HepG2 (cell line): ENCODE data around the gene TMEM107. TPM values are rescaled to one million over a fixed set of nuclear protein-coding genes. Genes with fewer than 3 reads are reported as not detected.

Source experiments
- AHDC1 ChIP-seq: sonication (generic); formaldehyde crosslinking; IDR thresholded peaks from 2 replicates; pipeline ENCODE4 v1.5.1; 2020; ENCODE audit warnings: mild to moderate bottlenecking, missing genetic modification reagents, borderline replicate concordance
- AKAP8 ChIP-seq: sonication (generic); formaldehyde crosslinking; IDR thresholded peaks from 2 replicates; pipeline ENCODE4 v1.5.1; 2020; ENCODE audit warnings: mild to moderate bottlenecking, missing genetic modification reagents
- FLYWCH1 ChIP-seq: sonication (generic); formaldehyde crosslinking; IDR thresholded peaks from 2 replicates; pipeline ENCODE4 v1.8.1; 2023; ENCODE audit warnings: mild to moderate bottlenecking, missing genetic modification reagents
- HDAC1 ChIP-seq: sonication (generic); formaldehyde crosslinking; IDR thresholded peaks from 2 replicates; pipeline ENCODE4 v1.5.1; 2020; ENCODE audit warnings: mild to moderate bottlenecking, missing genetic modification reagents
- IKZF5 ChIP-seq: IDR thresholded peaks from 2 replicates; pipeline ENCODE4 v1.6.1; 2018; ENCODE audit warnings: missing genetic modification reagents, mild to moderate bottlenecking, missing compliant biosample characterization
- TCF7 ChIP-seq: sonication (generic); IDR thresholded peaks from 2 replicates; pipeline ENCODE4 v1.6.1; 2016; ENCODE audit warnings: antibody characterized with exemption, low read depth
- ZNF230 ChIP-seq: sonication (generic); formaldehyde crosslinking; IDR thresholded peaks from 2 replicates; pipeline ENCODE4 v1.4.0; 2020; ENCODE audit warnings: mild to moderate bottlenecking, missing genetic modification reagents
- ZNF382 ChIP-seq: sonication (generic); formaldehyde crosslinking; IDR thresholded peaks from 2 replicates; pipeline ENCODE4 v1.5.0; 2020; ENCODE audit warnings: missing genetic modification reagents, mild to moderate bottlenecking, borderline replicate concordance
- ZNF572 ChIP-seq: sonication (generic); formaldehyde crosslinking; IDR thresholded peaks from 2 replicates; pipeline ENCODE4 v1.5.1; 2020; ENCODE audit warnings: mild to moderate bottlenecking, missing genetic modification reagents
- ZNF709 ChIP-seq: sonication (generic); formaldehyde crosslinking; IDR thresholded peaks from 2 replicates; pipeline ENCODE4 v1.5.0; 2020; ENCODE audit warnings: mild to moderate bottlenecking, missing genetic modification reagents
- ZNF777 ChIP-seq: sonication (generic); formaldehyde crosslinking; IDR thresholded peaks from 2 replicates; pipeline ENCODE4 v1.4.0; 2020; ENCODE audit warnings: missing genetic modification reagents
- ZNF883 ChIP-seq: sonication (generic); formaldehyde crosslinking; IDR thresholded peaks from 2 replicates; pipeline ENCODE4 v1.5.1; 2020; ENCODE audit warnings: mild to moderate bottlenecking, missing genetic modification reagents; ENCODE audit errors: not compliant biosample characterization
- polyA plus RNA-seq, 8 experiments: library from polyadenylated mRNA; depleted of rRNA in 3 of 8; stranded (reverse) in 7 of 8; unstranded in 1 of 8; fragments of >200 nt; fragmentation: Illumina TruSeq in 4 of 8; extraction: Trizol in 4 of 8; gene quantifications; 2 replicates each; pipeline versions ENCODE4 v1.2.1 to v1.2.3, GENCODE V29; 2011 to 2016; ENCODE audit warnings: low read depth in 4 of 8, missing spikeins in 1 of 8, mixed read lengths in 1 of 8; ENCODE audit not compliant: insufficient read depth in 1 of 8
- total RNA-seq, 5 experiments: library from RNA; depleted of rRNA; stranded (reverse); fragments of >200 nt; fragmentation: Illumina TruSeq; extraction: Trizol; gene quantifications; 2 replicates each; pipeline ENCODE4 v1.2.3, GENCODE V29; 2016; ENCODE audit warnings: low read depth in 1 of 5
- TF ChIP-seq, protein P1 (sequence below): IDR thresholded peaks from 2 replicates; pipeline ENCODE4 v1.6.1; 2016; ENCODE audit warnings: missing compliant biosample characterization, missing genetic modification reagents, borderline replicate concordance
- TF ChIP-seq, protein P2 (sequence below): sonication (generic); formaldehyde crosslinking; IDR thresholded peaks from 2 replicates; pipeline ENCODE4 v1.4.0; 2020; ENCODE audit warnings: missing genetic modification reagents, borderline replicate concordance
- TF ChIP-seq, protein P3 (sequence below): sonication (generic); formaldehyde crosslinking; IDR thresholded peaks from 2 replicates; pipeline ENCODE4 v1.4.0; 2020; ENCODE audit warnings: missing genetic modification reagents

TMEM107 gene
- total and polyA plus RNA-seq, 2 of the 13 experiments (the other 11 are each of a cell fraction or from before 2014, with no cell fraction given): 7.2 to 15.3 TPM

DNA sequence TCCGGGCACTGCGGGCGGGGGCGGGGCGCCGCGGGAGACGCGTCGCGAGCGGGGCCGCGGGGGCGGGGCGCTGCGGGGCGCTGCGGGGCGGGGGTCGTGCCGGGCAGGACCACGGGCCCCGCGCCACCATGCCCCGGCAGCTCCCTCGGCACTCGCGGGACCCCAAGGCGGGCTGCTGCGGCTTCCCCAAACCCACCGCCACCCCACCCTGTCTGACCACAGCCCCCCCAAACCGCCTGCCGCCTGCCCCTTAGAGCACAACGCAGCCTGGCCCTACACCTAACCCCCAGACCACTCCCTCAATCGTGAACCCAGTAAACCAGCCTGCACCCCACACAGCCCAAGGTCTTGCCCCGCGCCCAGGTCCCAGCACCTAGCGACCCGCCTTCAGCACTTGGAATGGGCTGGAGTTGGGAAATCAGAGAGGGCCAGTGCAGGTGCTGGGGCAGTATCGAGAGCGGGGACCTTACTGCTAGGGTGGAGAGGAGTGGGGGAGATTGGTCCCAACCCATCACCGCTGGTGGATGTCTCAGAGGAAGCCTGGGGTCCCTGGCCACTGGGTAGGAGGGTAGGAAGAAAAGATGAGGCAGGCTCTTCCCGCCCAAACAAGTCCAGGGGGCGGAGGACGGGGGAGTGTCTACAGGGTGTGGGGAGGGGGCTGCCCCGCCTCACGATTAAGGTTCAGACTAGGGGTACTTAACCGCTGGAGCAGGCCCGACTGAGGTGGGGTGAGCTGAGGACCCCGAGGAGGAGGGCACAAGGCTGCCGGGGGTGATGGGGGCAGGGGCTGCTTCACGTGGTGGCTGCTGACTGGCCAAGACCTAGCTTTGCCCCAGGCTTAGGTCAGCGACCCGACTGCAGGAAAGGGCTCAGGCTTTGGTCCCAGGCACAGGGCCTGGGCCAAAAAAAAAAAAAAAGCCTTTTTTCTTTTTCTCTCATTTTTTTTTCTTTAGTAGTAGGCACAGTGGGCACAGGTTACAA lies 12.9 kb downstream of the TMEM107 start (continued):
- TF ChIP-seq, protein P1, sequence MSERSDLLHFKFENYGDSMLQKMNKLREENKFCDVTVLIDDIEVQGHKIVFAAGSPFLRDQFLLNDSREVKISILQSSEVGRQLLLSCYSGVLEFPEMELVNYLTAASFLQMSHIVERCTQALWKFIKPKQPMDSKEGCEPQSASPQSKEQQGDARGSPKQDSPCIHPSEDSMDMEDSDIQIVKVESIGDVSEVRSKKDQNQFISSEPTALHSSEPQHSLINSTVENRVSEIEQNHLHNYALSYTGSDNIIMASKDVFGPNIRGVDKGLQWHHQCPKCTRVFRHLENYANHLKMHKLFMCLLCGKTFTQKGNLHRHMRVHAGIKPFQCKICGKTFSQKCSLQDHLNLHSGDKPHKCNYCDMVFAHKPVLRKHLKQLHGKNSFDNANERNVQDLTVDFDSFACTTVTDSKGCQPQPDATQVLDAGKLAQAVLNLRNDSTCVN: no peak
- no peak for TF ChIP-seq ZNF230 (CRISPR knock-in tag)
- TF ChIP-seq ZNF709: no peak
- TF ChIP-seq ZNF777: no peak
- no peak; the same call in 1 of the 2 replicates for TF ChIP-seq IKZF5
- no peak for TF ChIP-seq ZNF382 (CRISPR knock-in tag)
- peak; percentile 81; the same call in 1 of the 2 replicates for TF ChIP-seq ZNF572 (CRISPR knock-in tag)
- TF ChIP-seq FLYWCH1: no peak
- no peak for TF ChIP-seq TCF7
- TF ChIP-seq, protein P2, sequence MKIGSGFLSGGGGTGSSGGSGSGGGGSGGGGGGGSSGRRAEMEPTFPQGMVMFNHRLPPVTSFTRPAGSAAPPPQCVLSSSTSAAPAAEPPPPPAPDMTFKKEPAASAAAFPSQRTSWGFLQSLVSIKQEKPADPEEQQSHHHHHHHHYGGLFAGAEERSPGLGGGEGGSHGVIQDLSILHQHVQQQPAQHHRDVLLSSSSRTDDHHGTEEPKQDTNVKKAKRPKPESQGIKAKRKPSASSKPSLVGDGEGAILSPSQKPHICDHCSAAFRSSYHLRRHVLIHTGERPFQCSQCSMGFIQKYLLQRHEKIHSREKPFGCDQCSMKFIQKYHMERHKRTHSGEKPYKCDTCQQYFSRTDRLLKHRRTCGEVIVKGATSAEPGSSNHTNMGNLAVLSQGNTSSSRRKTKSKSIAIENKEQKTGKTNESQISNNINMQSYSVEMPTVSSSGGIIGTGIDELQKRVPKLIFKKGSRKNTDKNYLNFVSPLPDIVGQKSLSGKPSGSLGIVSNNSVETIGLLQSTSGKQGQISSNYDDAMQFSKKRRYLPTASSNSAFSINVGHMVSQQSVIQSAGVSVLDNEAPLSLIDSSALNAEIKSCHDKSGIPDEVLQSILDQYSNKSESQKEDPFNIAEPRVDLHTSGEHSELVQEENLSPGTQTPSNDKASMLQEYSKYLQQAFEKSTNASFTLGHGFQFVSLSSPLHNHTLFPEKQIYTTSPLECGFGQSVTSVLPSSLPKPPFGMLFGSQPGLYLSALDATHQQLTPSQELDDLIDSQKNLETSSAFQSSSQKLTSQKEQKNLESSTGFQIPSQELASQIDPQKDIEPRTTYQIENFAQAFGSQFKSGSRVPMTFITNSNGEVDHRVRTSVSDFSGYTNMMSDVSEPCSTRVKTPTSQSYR (CRISPR knock-in tag): peak; percentile 53; the same call in 1 of the 2 replicates
- no peak for TF ChIP-seq ZNF883 (CRISPR knock-in tag)
- TF ChIP-seq AKAP8 (CRISPR knock-in tag): no peak
- TF ChIP-seq, protein P3, sequence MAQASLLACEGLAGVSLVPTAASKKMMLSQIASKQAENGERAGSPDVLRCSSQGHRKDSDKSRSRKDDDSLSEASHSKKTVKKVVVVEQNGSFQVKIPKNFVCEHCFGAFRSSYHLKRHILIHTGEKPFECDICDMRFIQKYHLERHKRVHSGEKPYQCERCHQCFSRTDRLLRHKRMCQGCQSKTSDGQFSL (CRISPR knock-in tag): 0 out of 2 replicates have a peak, but pooled peaks have one; percentile 4
- TF ChIP-seq HDAC1 (CRISPR knock-in tag): no peak; the same call in 1 of the 2 replicates
- TF ChIP-seq AHDC1 (CRISPR knock-in tag): no peak
